Neural progenitor cell (in vitro differentiated cells): Measurements from ENCODE around the gene PPARA. TPM values are rescaled to one million over a fixed set of nuclear protein-coding genes. Genes with fewer than 3 reads are reported as not detected.
A peak's percentile ranks its signal among the peaks of the same experiment; 100 is the strongest.

Source experiments
- DNase-seq: peaks from one replicate; pipeline ENCODE4 v3.0.0-alpha.2; 2016; ENCODE audit warnings: low spot score
- H2AFZ ChIP-seq: fragments of 200-600 bp; sonication (generic); replicated peaks from 2 replicates; pipeline ENCODE4 v1.6.1; 2016; ENCODE audit warnings: antibody characterized with exemption
- H3F3A ChIP-seq: fragments of 200-600 bp; sonication (generic); 2 replicates; pipeline ENCODE4 v1.6.1; 2016; ENCODE audit warnings: antibody characterized with exemption, low read depth
- H3K27ac ChIP-seq: fragments of 200-600 bp; sonication (generic); 2 replicates; pipeline ENCODE4 v1.5.1; 2016; ENCODE audit warnings: mild to moderate bottlenecking
- H3K27me3 ChIP-seq: fragments of 200-600 bp; sonication (generic); 2 replicates; pipeline ENCODE4 v1.6.1; 2016; ENCODE audit warnings: mild to moderate bottlenecking, moderate library complexity
- H3K36me3 ChIP-seq: fragments of 200-600 bp; sonication (generic); 2 replicates; pipeline ENCODE4 v1.5.1; 2016
- H3K4me1 ChIP-seq: fragments of 200-600 bp; sonication (generic); 2 replicates; pipeline ENCODE4 v1.6.1; 2016; ENCODE audit warnings: mixed run types
- H3K4me2 ChIP-seq: fragments of 200-600 bp; sonication (generic); 2 replicates; pipeline ENCODE4 v1.6.1; 2016
- H3K4me3 ChIP-seq: fragments of 200-600 bp; sonication (generic); 2 replicates; pipeline ENCODE4 v1.5.1; 2016
- H3K79me2 ChIP-seq: fragments of 200-600 bp; sonication (generic); 2 replicates; pipeline ENCODE4 v1.6.1; 2016; ENCODE audit warnings: low read depth
- H3K9ac ChIP-seq: fragments of 200-600 bp; sonication (generic); 2 replicates; pipeline ENCODE4 v1.6.1; 2016
- H3K9me3 ChIP-seq: fragments of 200-600 bp; sonication (generic); 2 replicates; pipeline ENCODE4 v1.5.1; 2016; ENCODE audit warnings: low read depth
- H4K20me1 ChIP-seq: fragments of 200-600 bp; sonication (generic); 2 replicates; pipeline ENCODE4 v1.6.1; 2016; ENCODE audit warnings: low read depth
- H3K27ac Mint-ChIP-seq: 3 replicates; pipeline ENCODE4 v1.8.0; 2021; ENCODE audit warnings: mixed read lengths
- H3K27me3 Mint-ChIP-seq: 2 replicates; pipeline ENCODE4 v1.8.0; 2022; ENCODE audit warnings: low read depth, mild to moderate bottlenecking, inconsistent platforms, moderate library complexity, mixed read lengths; ENCODE audit not compliant: insufficient read depth
- H3K36me3 Mint-ChIP-seq: 3 replicates; pipeline ENCODE4 v1.8.0; 2021; ENCODE audit warnings: mixed read lengths
- H3K4me1 Mint-ChIP-seq: 3 replicates; pipeline ENCODE4 v1.8.0; 2021; ENCODE audit warnings: mixed read lengths
- H3K4me3 Mint-ChIP-seq: 3 replicates; pipeline ENCODE4 v1.8.0; 2021; ENCODE audit warnings: mild to moderate bottlenecking, moderate library complexity, mixed read lengths
- H3K9me3 Mint-ChIP-seq: 3 replicates; pipeline ENCODE4 v1.8.0; 2020; ENCODE audit warnings: mixed read lengths
- CTCF ChIP-seq: fragments of 200-600 bp; sonication (generic); IDR thresholded peaks from 2 replicates; pipeline ENCODE4 v1.5.1; 2017; ENCODE audit warnings: antibody characterized with exemption, mild to moderate bottlenecking
- EZH2 ChIP-seq: fragments of 200-600 bp; sonication (generic); IDR thresholded peaks from 2 replicates; pipeline ENCODE4 v1.6.1; 2017; ENCODE audit warnings: antibody characterized with exemption, mild to moderate bottlenecking, moderate library complexity
- EZH2phosphoT487 ChIP-seq: fragments of 200-600 bp; sonication (generic); IDR thresholded peaks from 2 replicates; pipeline ENCODE4 v1.6.1; 2017; ENCODE audit warnings: antibody characterized with exemption
- total RNA-seq: library from RNA; depleted of rRNA; stranded (reverse); fragments of >200 nt; gene quantifications from 2 replicates; pipeline ENCODE4 v1.2.3, GENCODE V29; 2015; ENCODE audit warnings: low replicate concordance

The PPARA gene
- total RNA-seq, 1 donor from 2014 or later, result 5.2 TPM

- Histone ChIP-seq H3K9me3 (no peaks in the 10 kb centered on the region), H3K9ac (no peak overlapping the region), H4K20me1 (no peaks in the 10 kb centered on the region), H3K27me3 (peaks cover 8% of the 10 kb centered on the region), H2AFZ (no peak overlapping the region), H3K4me2 (no peak overlapping the region), H3K36me3 (no peaks in the 10 kb centered on the region), H3K4me3 (no peak overlapping the region), H3F3A (no peaks in the 10 kb centered on the region), H3K27ac (no peak overlapping the region), H3K4me1 (peaks cover 5% of the 10 kb centered on the region), H3K79me2 (no peaks in the 10 kb centered on the region)
- Mint-ChIP-seq H3K4me3 (no peak overlapping the region), H3K4me1 (peaks cover 18% of the 10 kb centered on the region), H3K9me3 (peaks cover 3% of the 10 kb centered on the region), H3K36me3 (peaks cover 7% of the 10 kb centered on the region), H3K27ac (no peak overlapping the region), H3K27me3 (peaks cover 3% of the 10 kb centered on the region)
- DNase-seq, result no peak
- TF ChIP-seq CTCF (no peak), EZH2phosphoT487 (no peak), EZH2 (no peak)
Observed at GRCh38 chr22:46246178-46246577, 95.9 kb downstream of the PPARA start.

DNA sequence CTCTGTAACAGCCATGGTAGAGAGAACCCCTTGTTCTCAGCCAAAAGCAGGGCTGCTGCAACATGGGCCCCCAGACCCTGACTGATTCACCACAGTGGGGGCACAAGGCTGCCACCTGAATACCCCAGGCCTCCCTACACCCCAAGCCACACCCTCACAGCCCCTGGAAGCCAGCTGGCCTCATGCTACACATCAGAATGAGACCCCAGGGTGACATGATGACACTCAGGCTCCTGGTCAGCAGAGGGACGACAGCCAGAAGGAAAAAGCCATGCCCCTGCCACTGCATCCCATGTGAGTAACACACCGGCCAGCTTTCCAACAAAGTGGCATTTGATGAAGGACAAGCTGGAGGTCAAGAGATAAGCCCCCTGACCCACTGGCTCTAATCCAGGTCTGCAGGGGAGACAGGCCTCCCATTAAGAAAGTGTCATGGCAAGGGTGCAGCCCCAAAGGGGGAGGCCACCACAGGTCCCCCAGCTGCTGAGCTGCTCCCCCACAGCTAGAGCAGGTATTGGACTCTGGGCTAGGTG, 97.2 kb downstream of the PPARA start:
- no peak overlapping the region for H3K27ac ChIP-seq
- H3K9me3 Mint-ChIP-seq, result peaks cover 10% of the 10 kb centered on the region
- H3K27ac Mint-ChIP-seq, result no peak overlapping the region
- H3K9ac ChIP-seq, result no peak overlapping the region
- H3K36me3 Mint-ChIP-seq, result peaks cover 7% of the 10 kb centered on the region
- DNase-seq, result no peak
- H3K4me3 ChIP-seq, result no peak overlapping the region
- H3K79me2 ChIP-seq, result no peaks in the 10 kb centered on the region
- peaks cover 3% of the 10 kb centered on the region for H3K27me3 Mint-ChIP-seq
- no peaks in the 10 kb centered on the region for H3K9me3 ChIP-seq
- peaks cover 26% of the 10 kb centered on the region for H3K4me1 Mint-ChIP-seq
- TF ChIP-seq EZH2phosphoT487 (no peak), CTCF (no peak), EZH2 (no peak)
- H3K4me2 ChIP-seq, result no peak overlapping the region
- no peaks in the 10 kb centered on the region for H4K20me1 ChIP-seq
- peaks cover 15% of the 10 kb centered on the region for H3K27me3 ChIP-seq
- H3F3A ChIP-seq, result no peaks in the 10 kb centered on the region
- H2AFZ ChIP-seq, result no peak overlapping the region
- peaks cover 5% of the 10 kb centered on the region for H3K4me1 ChIP-seq
- no peak overlapping the region for H3K4me3 Mint-ChIP-seq
- H3K36me3 ChIP-seq, result no peaks in the 10 kb centered on the region

GRCh38 chr22:46250035-46250782, 99.9 kb downstream of the PPARA start, which contains the start of gene CDPF1:
CDPF1 (minus strand) TSS chr22:46250293; CDS start chr22:46248284, 2,009 bp downstream.
- Histone ChIP-seq H3K27me3 (peaks cover 15% of the 10 kb centered on the region), H3K9me3 (no peaks in the 10 kb centered on the region), H2AFZ (peak within 1 kb of the TSS; percentile 38), H4K20me1 (no peaks in the 10 kb centered on the region), H3K79me2 (no peaks in the 10 kb centered on the region), H3K9ac (no peak within 1 kb of the TSS), H3K4me1 (peaks cover 5% of the 10 kb centered on the region), H3F3A (no peaks in the 10 kb centered on the region), H3K36me3 (no peaks in the 10 kb centered on the region), H3K27ac (no peak within 1 kb of the TSS), H3K4me3 (peak within 1 kb of the TSS; percentile 76), H3K4me2 (peak within 1 kb of the TSS; percentile 81)
- TF ChIP-seq EZH2phosphoT487 (no peak), CTCF (no peak), EZH2 (peak; percentile 23)
- Mint-ChIP-seq H3K9me3 (peaks cover 14% of the 10 kb centered on the region), H3K4me3 (peak within 1 kb of the TSS; percentile 83), H3K27me3 (peaks cover 2% of the 10 kb centered on the region), H3K4me1 (peaks cover 26% of the 10 kb centered on the region), H3K27ac (no peak within 1 kb of the TSS), H3K36me3 (peaks cover 4% of the 10 kb centered on the region)
- peak; percentile 90 for DNase-seq
